ENCODE measurements around the gene VDR. TPM values are rescaled to one million over a fixed set of nuclear protein-coding genes. Genes with fewer than 3 reads are reported as not detected.

The VDR gene
- total RNA-seq, 2 donors from 2014 or later = 0.59 to 2.2 TPM

GRCh38 chr12:47841910-47842309, 62.9 kb downstream of the VDR start:
- Histone ChIP-seq H3K4me1 (peaks cover 0 to 16% of the 10 kb centered on the region in 2 donors), H3K27ac (no peak overlapping the region), H3K9me3 (no peaks in the 10 kb centered on the region), H3K27me3 (no peaks in the 10 kb centered on the region), H3K4me3 (no peak overlapping the region), H3K36me3 (no peaks in the 10 kb centered on the region)
- TF ChIP-seq, protein P1, sequence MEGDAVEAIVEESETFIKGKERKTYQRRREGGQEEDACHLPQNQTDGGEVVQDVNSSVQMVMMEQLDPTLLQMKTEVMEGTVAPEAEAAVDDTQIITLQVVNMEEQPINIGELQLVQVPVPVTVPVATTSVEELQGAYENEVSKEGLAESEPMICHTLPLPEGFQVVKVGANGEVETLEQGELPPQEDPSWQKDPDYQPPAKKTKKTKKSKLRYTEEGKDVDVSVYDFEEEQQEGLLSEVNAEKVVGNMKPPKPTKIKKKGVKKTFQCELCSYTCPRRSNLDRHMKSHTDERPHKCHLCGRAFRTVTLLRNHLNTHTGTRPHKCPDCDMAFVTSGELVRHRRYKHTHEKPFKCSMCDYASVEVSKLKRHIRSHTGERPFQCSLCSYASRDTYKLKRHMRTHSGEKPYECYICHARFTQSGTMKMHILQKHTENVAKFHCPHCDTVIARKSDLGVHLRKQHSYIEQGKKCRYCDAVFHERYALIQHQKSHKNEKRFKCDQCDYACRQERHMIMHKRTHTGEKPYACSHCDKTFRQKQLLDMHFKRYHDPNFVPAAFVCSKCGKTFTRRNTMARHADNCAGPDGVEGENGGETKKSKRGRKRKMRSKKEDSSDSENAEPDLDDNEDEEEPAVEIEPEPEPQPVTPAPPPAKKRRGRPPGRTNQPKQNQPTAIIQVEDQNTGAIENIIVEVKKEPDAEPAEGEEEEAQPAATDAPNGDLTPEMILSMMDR (IDR thresholded peaks at IDR 0.05) = no peak
- no peak for DNase-seq (ENCODE audit: low spot score)

DNA sequence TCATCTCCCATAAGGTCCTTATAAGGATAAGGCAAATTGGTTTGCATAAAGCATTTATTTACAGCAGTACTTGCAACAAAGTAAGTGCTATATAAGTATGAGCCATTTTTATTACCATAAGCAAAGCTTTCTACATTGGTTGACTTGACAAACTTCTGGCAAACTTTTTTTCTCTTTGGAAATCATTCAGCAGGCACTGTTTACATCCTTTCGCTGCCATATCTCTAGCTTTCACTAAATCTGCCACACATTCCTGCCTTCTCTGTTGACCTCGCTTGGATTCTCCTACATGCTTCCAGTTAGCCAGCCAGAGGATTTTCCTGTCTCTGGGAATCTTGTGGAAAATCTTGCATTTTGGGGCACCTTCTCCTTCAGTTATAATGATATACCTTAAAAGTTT, 63.3 kb downstream of the VDR start:
- Histone ChIP-seq H3K36me3 (no peaks in the 10 kb centered on the region), H3K4me1 (peaks cover 0 to 16% of the 10 kb centered on the region in 2 donors)
- TF ChIP-seq, protein P1 (IDR thresholded peaks at IDR 0.05) = no peak

DNA sequence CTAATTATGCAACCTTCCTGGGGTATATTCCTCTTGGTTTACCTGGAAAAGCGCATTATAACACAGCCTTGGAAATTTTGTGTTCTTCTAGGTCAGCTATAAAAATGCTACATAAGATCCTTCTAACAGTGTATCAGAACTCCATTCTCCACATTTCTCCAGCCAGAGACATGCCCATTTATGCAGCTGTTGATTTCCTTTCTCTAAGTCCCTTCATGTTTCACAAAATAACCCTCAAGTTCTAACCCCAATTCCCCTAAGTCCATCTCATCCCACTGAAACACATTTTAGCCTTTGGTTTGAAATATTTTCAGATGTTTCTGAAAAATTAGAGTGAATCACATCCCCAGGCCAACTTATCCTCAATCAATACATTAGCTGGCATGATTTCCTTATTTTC, 64.2 kb downstream of the VDR start:
- Histone ChIP-seq H3K27ac (no peak overlapping the region), H3K4me1 (peaks cover 0 to 16% of the 10 kb centered on the region in 2 donors), H3K4me3 (no peak overlapping the region), H3K36me3 (no peaks in the 10 kb centered on the region), H3K27me3 (no peaks in the 10 kb centered on the region), H3K9me3 (no peaks in the 10 kb centered on the region)
- TF ChIP-seq, protein P1 (IDR thresholded peaks at IDR 0.05) = no peak
- no peak for DNase-seq (ENCODE audit: low spot score)

More for the DNA sequence above, 63.3 kb downstream of the VDR start:
- H3K4me3 ChIP-seq = no peak overlapping the region
- no peak for DNase-seq (ENCODE audit: low spot score)
- H3K9me3 ChIP-seq = no peaks in the 10 kb centered on the region
- no peaks in the 10 kb centered on the region for H3K27me3 ChIP-seq
- H3K27ac ChIP-seq = no peak overlapping the region

- TF ChIP-seq, protein P1 (IDR thresholded peaks at IDR 0.05) = no peak
- H3K27me3 ChIP-seq = no peaks in the 10 kb centered on the region
- H3K4me3 ChIP-seq = no peak overlapping the region
- H3K36me3 ChIP-seq = no peaks in the 10 kb centered on the region
- DNase-seq (ENCODE audit: low spot score) = no peak
- H3K9me3 ChIP-seq = no peaks in the 10 kb centered on the region
- H3K27ac ChIP-seq = no peak overlapping the region
- peaks cover 0 to 16% of the 10 kb centered on the region in 2 donors for H3K4me1 ChIP-seq
These were observed 65.4 kb downstream of the VDR start for GRCh38 chr12:47839214-47839876.

- Histone ChIP-seq H3K9me3 (no peaks in the 10 kb centered on the region), H3K36me3 (no peaks in the 10 kb centered on the region), H3K27ac (no peak overlapping the region), H3K4me1 (peaks cover 0 to 16% of the 10 kb centered on the region in 2 donors), H3K4me3 (no peak overlapping the region), H3K27me3 (no peaks in the 10 kb centered on the region)
- no peak for DNase-seq (ENCODE audit: low spot score)
- TF ChIP-seq, protein P1 (IDR thresholded peaks at IDR 0.05) = peak; percentile 61 to 81
These were observed 66.4 kb downstream of the VDR start for GRCh38 chr12:47838286-47838931.
